ENCODE measurements around the gene KAZN.

KAZN gene

GRCh38 chr1:14887044-14887566 is 288.6 kb downstream of the KAZN start:
- H3K4me3 ChIP-seq (ENCODE audit: control insufficient read depth, low read depth, low read length): no peak overlapping the region
- DNase-seq (ENCODE audit: low read depth): no peak
- TF ChIP-seq, protein P1, sequence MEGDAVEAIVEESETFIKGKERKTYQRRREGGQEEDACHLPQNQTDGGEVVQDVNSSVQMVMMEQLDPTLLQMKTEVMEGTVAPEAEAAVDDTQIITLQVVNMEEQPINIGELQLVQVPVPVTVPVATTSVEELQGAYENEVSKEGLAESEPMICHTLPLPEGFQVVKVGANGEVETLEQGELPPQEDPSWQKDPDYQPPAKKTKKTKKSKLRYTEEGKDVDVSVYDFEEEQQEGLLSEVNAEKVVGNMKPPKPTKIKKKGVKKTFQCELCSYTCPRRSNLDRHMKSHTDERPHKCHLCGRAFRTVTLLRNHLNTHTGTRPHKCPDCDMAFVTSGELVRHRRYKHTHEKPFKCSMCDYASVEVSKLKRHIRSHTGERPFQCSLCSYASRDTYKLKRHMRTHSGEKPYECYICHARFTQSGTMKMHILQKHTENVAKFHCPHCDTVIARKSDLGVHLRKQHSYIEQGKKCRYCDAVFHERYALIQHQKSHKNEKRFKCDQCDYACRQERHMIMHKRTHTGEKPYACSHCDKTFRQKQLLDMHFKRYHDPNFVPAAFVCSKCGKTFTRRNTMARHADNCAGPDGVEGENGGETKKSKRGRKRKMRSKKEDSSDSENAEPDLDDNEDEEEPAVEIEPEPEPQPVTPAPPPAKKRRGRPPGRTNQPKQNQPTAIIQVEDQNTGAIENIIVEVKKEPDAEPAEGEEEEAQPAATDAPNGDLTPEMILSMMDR (conservative IDR thresholded peaks at IDR 0.05; ENCODE audit: control insufficient read depth, insufficient read depth, low read depth, low read length): no peak

DNA sequence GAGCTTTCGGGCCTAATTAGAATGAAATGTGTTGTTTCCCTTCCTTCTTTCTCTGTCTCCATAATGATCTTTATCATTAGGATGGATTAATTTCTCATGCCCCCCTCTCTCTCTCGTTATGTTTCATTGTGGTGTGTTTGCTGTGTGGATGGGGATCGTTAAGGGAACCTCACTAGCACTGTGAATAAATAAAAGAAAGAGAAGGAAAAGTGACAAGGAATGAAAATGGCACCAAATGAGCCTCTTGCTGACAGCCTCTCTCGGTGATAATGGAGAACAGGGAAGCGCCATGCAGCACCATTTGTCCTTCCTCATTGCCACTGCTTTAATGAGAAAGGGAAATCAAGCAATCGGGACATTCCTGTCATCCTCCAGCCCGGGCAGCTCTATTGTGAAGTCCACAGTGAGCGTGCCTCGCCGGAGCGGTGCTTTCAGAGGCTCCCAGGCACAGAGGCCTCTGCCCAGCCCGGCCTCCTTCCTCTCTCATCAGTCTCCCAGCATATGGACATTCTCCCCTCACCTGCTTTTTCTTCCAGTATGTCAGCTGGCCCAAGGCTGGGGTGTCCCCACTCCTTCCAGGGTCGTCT is 289.4 kb downstream of the KAZN start:
- no peak for DNase-seq (ENCODE audit: low read depth)

DNA sequence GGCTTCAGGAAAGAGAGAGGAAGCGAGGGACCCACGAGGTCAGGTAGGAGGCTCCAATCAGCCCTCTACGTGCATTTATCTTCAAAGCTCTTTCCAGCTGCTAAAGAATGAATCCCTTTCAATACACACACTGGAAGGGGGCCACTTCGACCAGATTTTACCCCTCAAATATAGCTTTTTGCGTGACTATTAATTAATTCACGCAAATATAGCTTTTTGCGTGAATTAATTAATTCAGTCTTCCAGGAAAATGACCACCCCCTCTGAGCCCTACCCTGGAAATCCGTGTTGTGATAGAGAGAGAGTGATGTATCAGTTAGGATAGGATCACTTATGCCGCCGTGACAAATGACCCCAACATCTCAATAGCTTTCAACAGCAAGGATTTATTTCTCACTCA is 289.9 kb downstream of the KAZN start:
- TF ChIP-seq, protein P1 (conservative IDR thresholded peaks at IDR 0.05; ENCODE audit: control insufficient read depth, insufficient read depth, low read depth, low read length): no peak
- H3K4me3 ChIP-seq (ENCODE audit: control insufficient read depth, low read depth, low read length): no peak overlapping the region
- no peak for DNase-seq (ENCODE audit: low read depth)

More for the DNA sequence above, 289.4 kb downstream of the KAZN start:
- TF ChIP-seq, protein P1 (conservative IDR thresholded peaks at IDR 0.05; ENCODE audit: control insufficient read depth, insufficient read depth, low read depth, low read length): no peak
- H3K4me3 ChIP-seq (ENCODE audit: control insufficient read depth, low read depth, low read length): no peak overlapping the region

DNA sequence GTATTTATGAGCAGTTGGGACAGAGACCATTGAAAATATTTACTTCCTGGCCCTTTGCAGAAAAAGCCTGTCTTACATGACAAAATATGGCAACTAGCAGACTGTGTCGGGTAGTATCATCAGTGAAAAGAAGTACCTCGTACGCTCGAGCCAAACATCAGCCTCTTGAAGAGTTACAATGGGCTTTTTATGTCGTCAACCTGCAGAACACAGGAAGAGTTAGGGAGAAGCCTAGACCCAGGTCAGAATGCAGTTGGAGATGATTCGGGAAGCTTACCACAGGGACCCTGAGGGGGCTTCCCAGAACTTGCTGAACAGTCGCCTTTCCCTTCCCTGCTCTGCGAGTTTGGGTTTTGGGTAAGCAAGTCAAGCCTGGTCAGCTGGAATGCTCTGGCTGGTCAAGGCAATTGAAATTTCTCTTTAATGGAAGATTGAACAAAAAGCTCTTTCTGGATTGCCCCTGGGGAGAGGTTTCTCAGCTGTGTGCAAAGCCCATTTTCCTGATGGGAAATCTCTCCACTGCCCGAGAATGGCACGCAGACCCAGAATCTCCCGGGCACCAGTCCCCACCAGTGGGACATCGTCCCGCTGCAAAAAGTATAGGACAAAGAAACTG is 291.4 kb downstream of the KAZN start:
- no peak overlapping the region for H3K4me3 ChIP-seq (ENCODE audit: control insufficient read depth, low read depth, low read length)
- TF ChIP-seq, protein P1 (conservative IDR thresholded peaks at IDR 0.05; ENCODE audit: control insufficient read depth, insufficient read depth, low read depth, low read length): no peak
- DNase-seq (ENCODE audit: low read depth): no peak

DNA sequence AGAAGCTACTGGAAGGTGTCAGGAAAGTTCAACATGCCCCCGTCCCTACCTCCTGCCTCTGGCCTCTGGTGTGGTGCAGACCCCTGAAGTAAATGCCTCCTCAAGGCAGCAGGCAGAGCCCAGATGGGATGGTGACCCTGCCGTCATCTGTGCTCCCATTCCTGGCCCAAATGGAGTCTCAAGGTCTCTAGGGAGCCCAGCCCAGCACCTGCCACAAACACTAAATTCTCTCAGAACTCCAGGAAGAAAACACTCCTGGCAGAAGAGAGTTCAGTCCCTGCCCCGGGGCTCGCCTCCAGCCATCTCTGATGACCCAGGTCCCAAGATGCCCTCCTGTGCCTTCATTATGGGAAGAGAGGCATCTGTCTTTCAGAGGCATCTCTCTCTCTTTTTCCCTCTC is 293.5 kb downstream of the KAZN start:
- DNase-seq (ENCODE audit: low read depth): no peak

GRCh38 chr1:14894811-14895560 is 296.5 kb downstream of the KAZN start:
- no peak for DNase-seq (ENCODE audit: low read depth)
- no peak overlapping the region for H3K4me3 ChIP-seq (ENCODE audit: control insufficient read depth, low read depth, low read length)
- TF ChIP-seq, protein P1 (conservative IDR thresholded peaks at IDR 0.05; ENCODE audit: control insufficient read depth, insufficient read depth, low read depth, low read length): no peak

More for the DNA sequence above, 293.5 kb downstream of the KAZN start:
- TF ChIP-seq, protein P1 (conservative IDR thresholded peaks at IDR 0.05; ENCODE audit: control insufficient read depth, insufficient read depth, low read depth, low read length): no peak
- H3K4me3 ChIP-seq (ENCODE audit: control insufficient read depth, low read depth, low read length): no peak overlapping the region

Data from fibroblast of mammary gland (primary cell).